Measurements from ENCODE around the gene CAMKMT. TPM values are rescaled to one million over a fixed set of nuclear protein-coding genes. Genes with fewer than 3 reads are reported as not detected.

The CAMKMT gene
- total and polyA plus RNA-seq, 9 of the 15 experiments (the other 6 are each of a cell fraction or from before 2014, with no cell fraction given) = 1.6 to 15.3 (median 7.4) TPM

GRCh38 chr2:44752761-44753160 lies 391.0 kb downstream of the CAMKMT start:
- no peak overlapping the region for H2AFZ ChIP-seq (ENCODE audit: low read depth, low read length)
- CTCF ChIA-PET (ENCODE audit: low intra/inter-chr PET ratio) = interaction anchor here (0.6 kb wide), 1 partner anchor 147 kb away, joined by 3 read pairs; no protein-coding TSS in a partner anchor
- H3K27ac ChIP-seq (ENCODE audit: extremely low read depth, low read depth, low read length) = no peak overlapping the region
- POLR2A ChIA-PET = no interaction called here
- peaks cover 0 to 5% of the 10 kb centered on the region in 2 experiments; a peak in 2 of 5 replicates for H3K4me1 ChIP-seq (replicated peaks in 1 of 2; ENCODE audit: control insufficient read depth in 2 of 2, insufficient read depth in 2 of 2, low read length in 2 of 2)
- in situ Hi-C loops (cut with MboI) = no loop called here
- no peak for DNase-seq (ENCODE audit: extremely low read depth in 1 of 4, low spot score in 3 of 4)
- intact Hi-C loops (cut with micrococcal nuclease) = no loop called here
- H3K9me3 ChIP-seq (replicated peaks; ENCODE audit: control insufficient read depth, insufficient read depth, low read depth, low read length) = no peaks in the 10 kb centered on the region
- FAIRE-seq = no peak
- no peak overlapping the region for H3K9ac ChIP-seq (ENCODE audit: insufficient read depth in 1 of 2, low read depth in 2 of 2, low read length in 2 of 2)
- H3K4me3 ChIP-seq = no peak overlapping the region
- no peak for ATAC-seq
- no TSS peak for BruUV-seq (replicated peaks)
- no peaks in the 10 kb centered on the region for H3K27me3 ChIP-seq (ENCODE audit: control insufficient read depth in 2 of 2, insufficient read depth in 2 of 2, low read length in 2 of 2)
- no peaks in the 10 kb centered on the region for H4K20me1 ChIP-seq (replicated peaks; ENCODE audit: control insufficient read depth, insufficient read depth, low read length)
- no peaks in the 10 kb centered on the region for H3K9me1 ChIP-seq (ENCODE audit: control insufficient read depth, insufficient read depth, low read length)
- no peak for TF ChIP-seq CTBP1 (IDR thresholded peaks at IDR 0.05; ENCODE audit: borderline replicate concordance)
- TF ChIP-seq BRF1 (IDR thresholded peaks at IDR 0.05; ENCODE audit: borderline replicate concordance, extremely low read depth, insufficient read length) = no peak
- no peak for TF ChIP-seq MTA3 (IDR thresholded peaks at IDR 0.05; ENCODE audit: borderline replicate concordance)
- no peak for TF ChIP-seq NCOA1 (IDR thresholded peaks at IDR 0.05; ENCODE audit: low read depth)
- no peak for TF ChIP-seq SRSF7 (optimal IDR thresholded peaks at IDR 0.05; ENCODE audit: low read depth, low read length)
- no peak for TF ChIP-seq HMGN3 (IDR thresholded peaks at IDR 0.05; ENCODE audit: borderline replicate concordance, extremely low read depth, insufficient read length, low read depth, low read length)
- TF ChIP-seq CBX3 (IDR thresholded peaks at IDR 0.05; ENCODE audit: borderline replicate concordance in 1 of 2, low read length in 2 of 2) = no peak
- no peak for TF ChIP-seq TCF3 (CRISPR knock-in tag; IDR thresholded peaks at IDR 0.05)
- no peak for TF ChIP-seq ZNF253 (CRISPR knock-in tag; conservative IDR thresholded peaks at IDR 0.05)
- no peak for TF ChIP-seq SREBF1 (IDR thresholded peaks at IDR 0.05; ENCODE audit: borderline replicate concordance, low read depth, low read length)
- no peak for TF ChIP-seq NR2C2 (CRISPR knock-in tag; IDR thresholded peaks at IDR 0.05)
- no peak for TF ChIP-seq NR2C2 (tag; IDR thresholded peaks at IDR 0.05)
- TF ChIP-seq ZNF589 (CRISPR knock-in tag; IDR thresholded peaks at IDR 0.05; ENCODE audit: low read depth) = no peak
- no peak for TF ChIP-seq ZNF274 (IDR thresholded peaks at IDR 0.05; ENCODE audit: borderline replicate concordance, low read depth, low read length)
- no peak for TF ChIP-seq RAD51 (IDR thresholded peaks at IDR 0.05; ENCODE audit: borderline replicate concordance, low read depth)
- TF ChIP-seq CREM (IDR thresholded peaks at IDR 0.05; ENCODE audit: low read depth) = no peak
- no peak for TF ChIP-seq ZNF445 (CRISPR knock-in tag; IDR thresholded peaks at IDR 0.05; ENCODE audit: low read depth)
- no peak for TF ChIP-seq ATF2 (CRISPR knock-in tag; IDR thresholded peaks at IDR 0.05)
- TF ChIP-seq RFX5 (IDR thresholded peaks at IDR 0.05; ENCODE audit: low read depth, low read length) = no peak
- TF ChIP-seq FOXA1 (IDR thresholded peaks at IDR 0.05; ENCODE audit: borderline replicate concordance) = no peak
- no peak for TF ChIP-seq BRF2 (IDR thresholded peaks at IDR 0.05; ENCODE audit: borderline replicate concordance, insufficient read depth, insufficient read length)
- no peak overlapping the region for H3K4me2 ChIP-seq (ENCODE audit: insufficient read depth, low read length)
- WGBS (ENCODE audit: insufficient coverage, low coverage, missing lambda C conversion rate) = 21% methylated on average over 2 of the region's 2 CpGs
- no peaks in the 10 kb centered on the region for H3K36me3 ChIP-seq (ENCODE audit: control insufficient read depth, insufficient read depth, low read length)
- no peaks in the 10 kb centered on the region for H3K79me2 ChIP-seq (ENCODE audit: control insufficient read depth, insufficient read depth, low read length)
